WTC11 (cell line): ENCODE measurements around the gene ZP2. TPM values are rescaled to one million over a fixed set of nuclear protein-coding genes. Genes with fewer than 3 reads are reported as not detected.

Experiments used
- ATAC-seq: fragments of 200-7000 bp; cut with Tn5 transposase; 2 replicates; pipeline ENCODE4 v1.10.0; 2021; ENCODE audit warnings: mild to moderate bottlenecking, moderate library complexity
- CTCF ChIA-PET: fragments of 300-600 bp; sonication (Branson Sonifier 250); formaldehyde crosslinking; loops from one replicate; lab custom pipeline; 2021; ENCODE audit warnings: antibody characterized with exemption; lab: Charles Lee
- POLR2A ChIA-PET: fragments of 350-600 bp; sonication (Branson Sonifier 250); formaldehyde crosslinking; loops from one replicate; lab custom pipeline; 2021; ENCODE audit warnings: antibody characterized with exemption; lab: Charles Lee
- DNase-seq: peaks from one replicate; pipeline ENCODE4 v3.0.0; 2021; ENCODE audit warnings: low spot score
- H3K27ac Mint-ChIP-seq: 2 replicates; pipeline ENCODE4 v1.8.0; 2021; ENCODE audit warnings: mixed read lengths
- H3K27me3 Mint-ChIP-seq: 2 replicates; pipeline ENCODE4 v1.8.0; 2021; ENCODE audit warnings: low read depth, mild to moderate bottlenecking, moderate library complexity, mixed read lengths
- H3K36me3 Mint-ChIP-seq: 2 replicates; pipeline ENCODE4 v1.8.0; 2021; ENCODE audit warnings: mixed read lengths
- H3K4me1 Mint-ChIP-seq: 2 replicates; pipeline ENCODE4 v1.8.0; 2022; ENCODE audit warnings: mixed read lengths
- H3K4me3 Mint-ChIP-seq: 2 replicates; pipeline ENCODE4 v1.8.0; 2021; ENCODE audit warnings: mild to moderate bottlenecking, moderate library complexity, mixed read lengths
- H3K9me3 Mint-ChIP-seq: 2 replicates; pipeline ENCODE4 v1.8.0; 2021; ENCODE audit warnings: mixed read lengths
- ARID4B ChIP-seq: sonication (generic); formaldehyde crosslinking; IDR thresholded peaks from 2 replicates; pipeline ENCODE4 v1.8.0; 2023; ENCODE audit warnings: missing genetic modification reagents, mild to moderate bottlenecking, borderline replicate concordance
- ATF6 ChIP-seq: sonication (generic); formaldehyde crosslinking; IDR thresholded peaks from 2 replicates; pipeline ENCODE4 v1.8.1; 2023; ENCODE audit warnings: mild to moderate bottlenecking, missing genetic modification reagents
- CDX4 ChIP-seq: fragments of 250-450 bp; sonication (Bioruptor Pico); IDR thresholded peaks from 2 replicates; pipeline ENCODE4 v1.9.0; 2021; ENCODE audit warnings: moderate library complexity, mild to moderate bottlenecking, inconsistent platforms, borderline replicate concordance
- CREB1 ChIP-seq: sonication (generic); formaldehyde crosslinking; IDR thresholded peaks from 2 replicates; pipeline ENCODE4 v1.8.0; 2023; ENCODE audit warnings: mild to moderate bottlenecking, missing genetic modification reagents
- CREM ChIP-seq: sonication (generic); formaldehyde crosslinking; IDR thresholded peaks from 2 replicates; pipeline ENCODE4 v1.8.1; 2022; ENCODE audit warnings: mild to moderate bottlenecking, missing genetic modification reagents, moderate library complexity
- E2F5 ChIP-seq: sonication (generic); formaldehyde crosslinking; IDR thresholded peaks from 2 replicates; pipeline ENCODE4 v1.8.1; 2022; ENCODE audit warnings: mild to moderate bottlenecking, moderate library complexity, missing genetic modification reagents
- ELF4 ChIP-seq: sonication (generic); formaldehyde crosslinking; IDR thresholded peaks from 2 replicates; pipeline ENCODE4 v1.8.1; 2022; ENCODE audit warnings: low read depth, mild to moderate bottlenecking, moderate library complexity, missing genetic modification reagents
- ETV6 ChIP-seq: sonication (generic); formaldehyde crosslinking; IDR thresholded peaks from 2 replicates; pipeline ENCODE4 v1.8.1; 2022; ENCODE audit warnings: mild to moderate bottlenecking, missing genetic modification reagents
- FOXJ3 ChIP-seq: sonication (generic); formaldehyde crosslinking; IDR thresholded peaks from 2 replicates; pipeline ENCODE4 v1.9.0; 2021; ENCODE audit warnings: missing genetic modification reagents, mild to moderate bottlenecking, borderline replicate concordance
- GRHL2 ChIP-seq: fragments of 250-450 bp; sonication (Bioruptor Pico); IDR thresholded peaks from 2 replicates; pipeline ENCODE4 v1.8.0; 2022; ENCODE audit warnings: mild to moderate bottlenecking, moderate library complexity; ENCODE audit not compliant: insufficient replicate concordance, severe bottlenecking
- IRF1 ChIP-seq: sonication (generic); formaldehyde crosslinking; IDR thresholded peaks from 2 replicates; pipeline ENCODE4 v1.8.0; 2023; ENCODE audit warnings: missing genetic modification reagents
- JUN ChIP-seq: sonication (generic); formaldehyde crosslinking; IDR thresholded peaks from 2 replicates; pipeline ENCODE4 v1.8.0; 2023; ENCODE audit warnings: mild to moderate bottlenecking, missing genetic modification reagents
- MLX ChIP-seq: sonication (generic); formaldehyde crosslinking; IDR thresholded peaks from 2 replicates; pipeline ENCODE4 v1.8.1; 2023; ENCODE audit warnings: mild to moderate bottlenecking, missing genetic modification reagents, moderate library complexity
- MYBL2 ChIP-seq: sonication (generic); formaldehyde crosslinking; IDR thresholded peaks from 2 replicates; pipeline ENCODE4 v1.8.1; 2023; ENCODE audit warnings: mild to moderate bottlenecking, moderate library complexity, missing genetic modification reagents
- NFE2L1 ChIP-seq: sonication (generic); formaldehyde crosslinking; IDR thresholded peaks from 2 replicates; pipeline ENCODE4 v1.8.1; 2023; ENCODE audit warnings: missing genetic modification reagents
- OVOL2 ChIP-seq: fragments of 250-450 bp; sonication (Bioruptor Pico); IDR thresholded peaks from 2 replicates; pipeline ENCODE4 v1.9.0; 2021; ENCODE audit warnings: mild to moderate bottlenecking, borderline replicate concordance
- PREB ChIP-seq: sonication (generic); formaldehyde crosslinking; IDR thresholded peaks from 2 replicates; pipeline ENCODE4 v1.8.1; 2022; ENCODE audit warnings: mild to moderate bottlenecking, missing genetic modification reagents, moderate library complexity, borderline replicate concordance
- SMAD3 ChIP-seq: sonication (generic); formaldehyde crosslinking; IDR thresholded peaks from 2 replicates; pipeline ENCODE4 v1.8.0; 2022; ENCODE audit warnings: missing genetic modification reagents, mild to moderate bottlenecking, borderline replicate concordance
- TEAD1 ChIP-seq: sonication (generic); formaldehyde crosslinking; IDR thresholded peaks from 2 replicates; pipeline ENCODE4 v1.8.0; 2022; ENCODE audit warnings: mild to moderate bottlenecking, missing genetic modification reagents
- TEAD4 ChIP-seq: sonication (generic); formaldehyde crosslinking; IDR thresholded peaks from 2 replicates; pipeline ENCODE4 v1.8.0; 2022; ENCODE audit warnings: mild to moderate bottlenecking, missing genetic modification reagents
- TP53 ChIP-seq: sonication (generic); formaldehyde crosslinking; IDR thresholded peaks from 2 replicates; pipeline ENCODE4 v1.8.1; 2023; ENCODE audit warnings: mild to moderate bottlenecking, missing genetic modification reagents
- ZBTB21 ChIP-seq: sonication (generic); formaldehyde crosslinking; IDR thresholded peaks from 2 replicates; pipeline ENCODE4 v1.8.1; 2023; ENCODE audit warnings: mild to moderate bottlenecking, missing genetic modification reagents, borderline replicate concordance
- ZNF317 ChIP-seq: sonication (generic); formaldehyde crosslinking; IDR thresholded peaks from 2 replicates; pipeline ENCODE4 v1.8.1; 2023; ENCODE audit warnings: low read depth, mild to moderate bottlenecking, moderate library complexity, missing genetic modification reagents, borderline replicate concordance
- ZNF423 ChIP-seq: fragments of 250-450 bp; sonication (Bioruptor Pico); IDR thresholded peaks from 2 replicates; pipeline ENCODE4 v2.1.2; 2022; ENCODE audit warnings: mild to moderate bottlenecking, moderate library complexity
- total RNA-seq: library from RNA; stranded (reverse); gene quantifications from 3 replicates; pipeline ENCODE4 v1.2.3, GENCODE V29; 2021

ZP2 gene
- total RNA-seq, 1 experiment from 2014 or later, result 0.07 TPM

GRCh38 chr16:21242756-21243155 is 31.4 kb upstream of the ZP2 start (continued):
- no peak for TF ChIP-seq ARID4B (CRISPR knock-in tag)
- no peak for TF ChIP-seq ELF4 (CRISPR knock-in tag)

- Mint-ChIP-seq H3K4me3 (no peak overlapping the region), H3K27me3 (no peaks in the 10 kb centered on the region), H3K27ac (no peak overlapping the region), H3K4me1 (no peaks in the 10 kb centered on the region), H3K9me3 (no peaks in the 10 kb centered on the region), H3K36me3 (no peaks in the 10 kb centered on the region)
- no peak for ATAC-seq
- no peak for DNase-seq
- POLR2A ChIA-PET, result no interaction called here
- TF ChIP-seq CREM (CRISPR knock-in tag), result no peak
- TF ChIP-seq ETV6, result no peak
- no peak for TF ChIP-seq NFE2L1 (CRISPR knock-in tag)
- TF ChIP-seq MYBL2 (CRISPR knock-in tag), result no peak
- TF ChIP-seq TEAD1 (CRISPR knock-in tag), result no peak
- no peak for TF ChIP-seq ZBTB21 (CRISPR knock-in tag)
- TF ChIP-seq TP53 (CRISPR knock-in tag), result no peak
- TF ChIP-seq E2F5 (CRISPR knock-in tag), result no peak
- no peak for TF ChIP-seq JUN (CRISPR knock-in tag)
- no peak for TF ChIP-seq CREB1
- TF ChIP-seq ELF4 (CRISPR knock-in tag), result no peak
- TF ChIP-seq FOXJ3 (CRISPR knock-in tag), result no peak
- TF ChIP-seq CDX4, result no peak
- no peak for TF ChIP-seq ZNF423
- TF ChIP-seq OVOL2, result no peak
- TF ChIP-seq SMAD3 (CRISPR knock-in tag), result no peak
- TF ChIP-seq TEAD4 (CRISPR knock-in tag), result no peak
- TF ChIP-seq ZNF317, result no peak
- TF ChIP-seq, all 79 proteins: peak for 0
- CTCF ChIA-PET, result no interaction called here
Observed at GRCh38 chr16:21239646-21240045, 28.3 kb upstream of the ZP2 start.

- H3K36me3 Mint-ChIP-seq, result no peaks in the 10 kb centered on the region
- DNase-seq (no peak), ATAC-seq (no peak)
- H3K9me3 Mint-ChIP-seq, result no peaks in the 10 kb centered on the region
- H3K4me3 Mint-ChIP-seq, result no peak overlapping the region
- H3K27ac Mint-ChIP-seq, result no peak overlapping the region
- no peaks in the 10 kb centered on the region for H3K4me1 Mint-ChIP-seq
- ChIA-PET POLR2A (interaction anchor here (0.5 kb wide), 1 partner anchor 20 kb away, joined by 3 read pairs; no protein-coding TSS in a partner anchor), CTCF (no interaction called here)
- no peaks in the 10 kb centered on the region for H3K27me3 Mint-ChIP-seq
- TF ChIP-seq MLX (CRISPR knock-in tag), result no peak
- TF ChIP-seq CREB1, result no peak
- no peak for TF ChIP-seq PREB (CRISPR knock-in tag)
- TF ChIP-seq IRF1, result no peak
- TF ChIP-seq GRHL2 (CRISPR knock-in tag), result no peak
- TF ChIP-seq ATF6, result no peak
Observed at GRCh38 chr16:21236831-21237230, 25.5 kb upstream of the ZP2 start.
